ENCODE measurements around the gene MISFA. TPM values are rescaled to one million over a fixed set of nuclear protein-coding genes. Genes with fewer than 3 reads are reported as not detected.
A peak's percentile ranks its signal among the peaks of the same experiment; 100 is the strongest.
"Not testable (repeated sequence)": the region's sequence is repeated elsewhere in the genome, so short reads cannot be mapped to it uniquely, and the experiment has no call there.

The MISFA gene
- total RNA-seq, 4 donors from 2014 or later, result 7.1 TPM; not detected in 3

GRCh38 chr11:18581825-18582224 lies 17.8 kb upstream of the MISFA start:
- H3K9me3 ChIP-seq, result no peaks in the 10 kb centered on the region
- H3K4me3 ChIP-seq, result no peak overlapping the region
- DNase-seq (ENCODE audit: extremely low spot score), result no peak
- peaks cover under 1 to 6% (median 3%) of the 10 kb centered on the region in 4 donors for H3K4me1 ChIP-seq
- intact Hi-C loops (cut with DNase I), result no loop called here
- 93% methylated on average over 1 of the region's 1 CpG for WGBS
- H3K27ac ChIP-seq (replicated peaks in 1 of 4), result no peak overlapping the region
- TF ChIP-seq POLR2AphosphoS5 (IDR thresholded peaks at IDR 0.05) (no peak), POLR2A (IDR thresholded peaks at IDR 0.05; ENCODE audit: low read depth) (no peak), CTCF (IDR thresholded peaks at IDR 0.05) (no peak), EP300 (IDR thresholded peaks at IDR 0.05) (no peak)
- H3K36me3 ChIP-seq, result peaks cover 6 to 26% (median 13%) of the 10 kb centered on the region in 4 donors
- H3K27me3 ChIP-seq, result no peaks in the 10 kb centered on the region

GRCh38 chr11:18588297-18589252 lies 11.0 kb upstream of the MISFA start, which contains the start of gene UEVLD:
Gene UEVLD, minus strand, starts transcription at chr11:18588734. Its CDS starts 80 bp downstream, at chr11:18588654.
- no peaks in the 10 kb centered on the region for H3K9me3 ChIP-seq
- intact Hi-C loops (cut with DNase I), result loop anchor here (5.0 kb wide), 1 partner anchor 134 kb away; no protein-coding TSS in a partner anchor
- no peak for TF ChIP-seq CTCF (IDR thresholded peaks at IDR 0.05)
- peak; percentile 75 for TF ChIP-seq EP300 (IDR thresholded peaks at IDR 0.05)
- peak; percentile 62 for TF ChIP-seq POLR2A (IDR thresholded peaks at IDR 0.05; ENCODE audit: low read depth)
- peak; percentile 92 to 94 for TF ChIP-seq POLR2AphosphoS5 (IDR thresholded peaks at IDR 0.05)
- no peaks in the 10 kb centered on the region for H3K27me3 ChIP-seq
- H3K4me1 ChIP-seq, result peaks cover 28 to 47% (median 42%) of the 10 kb centered on the region in 4 donors
- H3K4me3 ChIP-seq, result peak within 1 kb of the TSS; percentile 67 to 97 (median 86)
- H3K27ac ChIP-seq (replicated peaks in 1 of 4), result peak within 1 kb of the TSS; percentile 78 to 91 (median 88)
- no peaks in the 10 kb centered on the region for H3K36me3 ChIP-seq
- WGBS, result under 1% methylated on average over 45 of the region's 50 CpGs
- DNase-seq (ENCODE audit: extremely low spot score), result peak; percentile 96

- peak overlapping the region in 2 of 4 donors; percentile 8 to 34 for H3K27ac ChIP-seq (replicated peaks in 1 of 4)
These were observed 9.0 kb upstream of the MISFA start for GRCh38 chr11:18590571-18590970.

GRCh38 chr11:18594088-18594487 lies 5.5 kb upstream of the MISFA start:
- WGBS, result 90% methylated on average over 5 of the region's 5 CpGs
- Histone ChIP-seq H3K36me3 (peaks cover 0 to 16% (median 12%) of the 10 kb centered on the region in 4 donors), H3K4me1 (peaks cover 18 to 38% (median 34%) of the 10 kb centered on the region in 4 donors)
- H3K27ac ChIP-seq (replicated peaks in 1 of 4); H3K27me3 ChIP-seq; H3K9me3 ChIP-seq; H3K4me3 ChIP-seq; DNase-seq (ENCODE audit: extremely low spot score): not testable (repeated sequence)
- intact Hi-C loops (cut with DNase I), result loop anchor here (5.0 kb wide), 1 partner anchor 43 kb away; no protein-coding TSS in a partner anchor

More at GRCh38 chr11:18590571-18590970, 9.0 kb upstream of the MISFA start:
- H3K27me3 ChIP-seq, result no peaks in the 10 kb centered on the region
- TF ChIP-seq EP300 (IDR thresholded peaks at IDR 0.05) (no peak), POLR2AphosphoS5 (IDR thresholded peaks at IDR 0.05) (no peak), POLR2A (IDR thresholded peaks at IDR 0.05; ENCODE audit: low read depth) (no peak), CTCF (IDR thresholded peaks at IDR 0.05) (no peak)
- H3K9me3 ChIP-seq, result no peaks in the 10 kb centered on the region
- peak overlapping the region in 1 of 4 donors; percentile 3 for H3K4me3 ChIP-seq
- peaks cover 28 to 52% (median 44%) of the 10 kb centered on the region in 4 donors for H3K4me1 ChIP-seq
- peaks cover 0 to 4% (median under 1%) of the 10 kb centered on the region in 4 donors for H3K36me3 ChIP-seq
- 47% methylated on average over 2 of the region's 2 CpGs for WGBS
- intact Hi-C loops (cut with DNase I), result loop anchor here (5.0 kb wide), 1 partner anchor 47 kb away; no protein-coding TSS in a partner anchor
- no peak for DNase-seq (ENCODE audit: extremely low spot score)

Data from esophagus muscularis mucosa (tissue), 4 donors.